Measurements from ENCODE around the gene NDUFB3. TPM values are rescaled to one million over a fixed set of nuclear protein-coding genes. Genes with fewer than 3 reads are reported as not detected.

The NDUFB3 gene
- total and polyA plus RNA-seq, 2 donors (not counting 3 experiments of a cell fraction or from before 2014, with no cell fraction given) = 65.6 to 96.7 TPM

GRCh38 chr2:201127152-201127511, 55.3 kb downstream of the NDUFB3 start:
- dilution Hi-C loops (cut with MboI; ENCODE audit: extremely low pct_ligation_motif_present, low sequenced_read_pairs) (no loop called here), intact Hi-C loops (cut with micrococcal nuclease) (loop anchor here (2.0 kb wide), 1 partner anchor 56 kb away; the partner anchor contains the start of gene HYCC2)
- H3K9ac ChIP-seq (replicated peaks; ENCODE audit: extremely low read depth, insufficient read depth, low read length) = peak overlapping the region; percentile 80
- TF ChIP-seq POLR2AphosphoS5 (IDR thresholded peaks at IDR 0.05; ENCODE audit: insufficient read depth, low read depth, low read length) = no peak
- TF ChIP-seq CTCF (IDR thresholded peaks at IDR 0.05; ENCODE audit: extremely low read depth in 1 of 2, insufficient read depth in 1 of 2, low read depth in 1 of 2, low read length in 2 of 2) = no peak
- TF ChIP-seq JUN (IDR thresholded peaks at IDR 0.05; ENCODE audit: borderline replicate concordance, insufficient read depth, insufficient read length, low read depth) = no peak
- no peak for TF ChIP-seq POLR2A (IDR thresholded peaks at IDR 0.05; ENCODE audit: low read depth, low read length)
- TF ChIP-seq GATA2 (IDR thresholded peaks at IDR 0.05; ENCODE audit: insufficient read depth, insufficient read length, low read depth, low read length) = no peak
- TF ChIP-seq MYC (IDR thresholded peaks at IDR 0.05; ENCODE audit: low read depth, low read length) = no peak
- no peak for TF ChIP-seq FOS (IDR thresholded peaks at IDR 0.05; ENCODE audit: borderline replicate concordance, insufficient read depth, low read length)
- TF ChIP-seq EZH2 (IDR thresholded peaks at IDR 0.05; ENCODE audit: borderline replicate concordance, low read depth, low read length, severe bottlenecking) = no peak
- no peaks in the 10 kb centered on the region for H3K9me3 ChIP-seq (replicated peaks; ENCODE audit: control insufficient read depth, insufficient read depth, low read length)
- ChIA-PET CTCF (interaction anchor here (0.8 to 1.7 kb wide), 4 partner anchors 18 to 105 kb away, joined by 3 to 5 read pairs (median 4); no protein-coding TSS in a partner anchor), POLR2A (interaction anchor here (1.7 kb wide), 1 partner anchor 18 kb away, joined by 6 read pairs; no protein-coding TSS in a partner anchor)
- peak overlapping the region; percentile 99 for H3K27ac ChIP-seq (ENCODE audit: insufficient read depth, low read depth, low read length)
- no peaks in the 10 kb centered on the region for H4K20me1 ChIP-seq (replicated peaks; ENCODE audit: control insufficient read depth, extremely low read depth, insufficient read depth, low read length)
- H3K36me3 ChIP-seq (ENCODE audit: control insufficient read depth in 2 of 2, extremely low read depth in 1 of 2, insufficient read depth in 2 of 2, low read length in 2 of 2) = peaks cover 5% of the 10 kb centered on the region in 2 experiments
- H3K4me1 ChIP-seq (ENCODE audit: control insufficient read depth, extremely low read depth, insufficient read depth, low read length) = peaks cover 82% of the 10 kb centered on the region
- peaks cover 70% of the 10 kb centered on the region for H3K79me2 ChIP-seq (ENCODE audit: control insufficient read depth, insufficient read depth, low read length)
- no peak overlapping the region for H2AFZ ChIP-seq (ENCODE audit: low read depth, low read length)
- peak overlapping the region; percentile 85 for H3K4me2 ChIP-seq (ENCODE audit: insufficient read depth, low read length)
- FAIRE-seq (no peak), DNase-seq (ENCODE audit: low read depth, low spot score) (no peak)
- H3K4me3 ChIP-seq (replicated peaks in 1 of 3; ENCODE audit: insufficient read depth in 1 of 3, low read depth in 1 of 3, low read length in 3 of 3) = peak overlapping the region in 2 of 3 experiments; percentile 8 to 54
- H3K9me1 ChIP-seq (replicated peaks; ENCODE audit: control insufficient read depth, extremely low read depth, insufficient read depth, low read length) = no peaks in the 10 kb centered on the region
- BruUV-seq (replicated peaks) = TSS peak; percentile 61
- no peaks in the 10 kb centered on the region for H3K27me3 ChIP-seq (ENCODE audit: control insufficient read depth in 2 of 2, insufficient read depth in 2 of 2, low read length in 2 of 2)
